DOHH2 (cell line): ENCODE results near the gene USP6NL.

Source experiments
- H3F3A ChIP-seq: fragments of 200-600 bp; sonication (generic), shearing (Covaris generic); 2 replicates; pipeline ENCODE4 v1.6.0; 2016; ENCODE audit warnings: antibody characterized with exemption, mild to moderate bottlenecking; ENCODE audit not compliant: control insufficient read depth, insufficient read depth
- H3K27ac ChIP-seq: fragments of 200-600 bp; sonication (generic); 2 replicates; pipeline ENCODE4 v1.5.1; 2014; ENCODE audit warnings: low read depth, mild to moderate bottlenecking, low read length, moderate library complexity
- H3K27me3 ChIP-seq: fragments of 200-600 bp; sonication (generic); 2 replicates; pipeline ENCODE4 v1.6.1; 2014; ENCODE audit warnings: mild to moderate bottlenecking, low read length, mixed read lengths; ENCODE audit not compliant: control insufficient read depth
- H3K36me3 ChIP-seq: fragments of 200-600 bp; sonication (generic); 2 replicates; pipeline ENCODE4 v1.6.1; 2014; ENCODE audit warnings: mild to moderate bottlenecking, low read length, moderate library complexity, mixed read lengths; ENCODE audit not compliant: control insufficient read depth
- H3K4me1 ChIP-seq: fragments of 200-600 bp; sonication (generic); 2 replicates; pipeline ENCODE4 v1.6.1; 2014; ENCODE audit warnings: mild to moderate bottlenecking, low read length, mixed read lengths; ENCODE audit not compliant: control insufficient read depth
- H3K4me2 ChIP-seq: fragments of 200-600 bp; sonication (generic); 2 replicates; pipeline ENCODE4 v1.6.0; 2014; ENCODE audit warnings: mild to moderate bottlenecking, low read length, moderate library complexity
- H3K4me3 ChIP-seq: fragments of 200-600 bp; sonication (generic); 2 replicates; pipeline ENCODE4 v1.5.1; 2014; ENCODE audit warnings: mild to moderate bottlenecking, low read length, mixed read lengths
- H3K79me2 ChIP-seq: fragments of 200-600 bp; sonication (generic); 2 replicates; pipeline ENCODE4 v1.6.1; 2014; ENCODE audit warnings: mild to moderate bottlenecking, low read length, mixed read lengths; ENCODE audit not compliant: control insufficient read depth
- H3K9me2 ChIP-seq: fragments of 200-600 bp; sonication (generic); replicated peaks from 2 replicates; pipeline ENCODE4 v1.6.1; 2014; ENCODE audit warnings: mild to moderate bottlenecking, low read length, mixed read lengths; ENCODE audit not compliant: control insufficient read depth
- H3K9me3 ChIP-seq: fragments of 200-600 bp; sonication (generic); 2 replicates; pipeline ENCODE4 v1.6.1; 2014; ENCODE audit warnings: antibody characterized with exemption, low read length, mixed read lengths; ENCODE audit not compliant: control insufficient read depth, insufficient read depth
- H4K20me1 ChIP-seq: fragments of 200-600 bp; sonication (generic); 2 replicates; pipeline ENCODE4 v1.6.0; 2014; ENCODE audit warnings: low read depth, mild to moderate bottlenecking, antibody characterized with exemption, low read length, moderate library complexity; ENCODE audit not compliant: control insufficient read depth, insufficient read depth
- EZH2phosphoT487 ChIP-seq: fragments of 200-600 bp; sonication (generic); IDR thresholded peaks from 2 replicates; pipeline ENCODE4 v1.6.1; 2017; ENCODE audit warnings: borderline replicate concordance, mild to moderate bottlenecking, antibody characterized with exemption, low read length, moderate library complexity, mixed read lengths
- TF ChIP-seq, protein P1 (sequence below): fragments of 200-600 bp; sonication (generic); IDR thresholded peaks from one replicate; pipeline ENCODE4 v1.5.1; 2014; ENCODE audit warnings: antibody characterized with exemption, mild to moderate bottlenecking, low read depth, low read length; ENCODE audit not compliant: poor library complexity, severe bottlenecking

The USP6NL gene

DNA sequence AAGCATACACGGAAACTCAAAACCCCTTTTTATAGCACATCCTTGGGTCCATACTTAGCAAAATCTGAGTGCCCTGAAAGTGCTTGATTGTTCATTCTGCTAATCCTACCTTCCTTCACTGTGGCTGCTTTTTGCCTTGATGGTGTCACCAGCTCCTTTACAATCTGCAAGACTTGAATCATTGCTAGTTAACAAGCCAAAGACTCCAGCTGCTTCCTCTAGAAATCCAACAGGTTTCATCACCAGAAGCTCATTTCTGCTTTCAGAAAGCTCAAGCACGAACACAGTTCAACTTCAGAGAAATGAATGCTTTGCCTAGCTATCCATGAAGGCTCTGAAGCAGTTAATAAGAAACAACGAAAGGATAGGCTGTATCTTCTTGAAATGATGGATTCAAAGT lies 38.0 kb downstream of the USP6NL start:
- Histone ChIP-seq H3K9me2 (no peaks in the 10 kb centered on the region), H4K20me1 (peaks cover 29% of the 10 kb centered on the region; the same call in 1 of the 2 replicates), H3K4me2 (peak overlapping the region; percentile 64), H3K79me2 (peaks cover 98% of the 10 kb centered on the region), H3K4me1 (peaks cover 72% of the 10 kb centered on the region), H3K4me3 (peak overlapping the region; percentile 46), H3K9me3 (no peaks in the 10 kb centered on the region), H3K27me3 (no peaks in the 10 kb centered on the region), H3K36me3 (peaks cover 5% of the 10 kb centered on the region), H3K27ac (peak overlapping the region; percentile 48), H3F3A (peaks cover 3% of the 10 kb centered on the region; the same call in 1 of the 2 replicates)
- TF ChIP-seq, protein P1, sequence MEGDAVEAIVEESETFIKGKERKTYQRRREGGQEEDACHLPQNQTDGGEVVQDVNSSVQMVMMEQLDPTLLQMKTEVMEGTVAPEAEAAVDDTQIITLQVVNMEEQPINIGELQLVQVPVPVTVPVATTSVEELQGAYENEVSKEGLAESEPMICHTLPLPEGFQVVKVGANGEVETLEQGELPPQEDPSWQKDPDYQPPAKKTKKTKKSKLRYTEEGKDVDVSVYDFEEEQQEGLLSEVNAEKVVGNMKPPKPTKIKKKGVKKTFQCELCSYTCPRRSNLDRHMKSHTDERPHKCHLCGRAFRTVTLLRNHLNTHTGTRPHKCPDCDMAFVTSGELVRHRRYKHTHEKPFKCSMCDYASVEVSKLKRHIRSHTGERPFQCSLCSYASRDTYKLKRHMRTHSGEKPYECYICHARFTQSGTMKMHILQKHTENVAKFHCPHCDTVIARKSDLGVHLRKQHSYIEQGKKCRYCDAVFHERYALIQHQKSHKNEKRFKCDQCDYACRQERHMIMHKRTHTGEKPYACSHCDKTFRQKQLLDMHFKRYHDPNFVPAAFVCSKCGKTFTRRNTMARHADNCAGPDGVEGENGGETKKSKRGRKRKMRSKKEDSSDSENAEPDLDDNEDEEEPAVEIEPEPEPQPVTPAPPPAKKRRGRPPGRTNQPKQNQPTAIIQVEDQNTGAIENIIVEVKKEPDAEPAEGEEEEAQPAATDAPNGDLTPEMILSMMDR, result no peak
- no peak for TF ChIP-seq EZH2phosphoT487

DNA sequence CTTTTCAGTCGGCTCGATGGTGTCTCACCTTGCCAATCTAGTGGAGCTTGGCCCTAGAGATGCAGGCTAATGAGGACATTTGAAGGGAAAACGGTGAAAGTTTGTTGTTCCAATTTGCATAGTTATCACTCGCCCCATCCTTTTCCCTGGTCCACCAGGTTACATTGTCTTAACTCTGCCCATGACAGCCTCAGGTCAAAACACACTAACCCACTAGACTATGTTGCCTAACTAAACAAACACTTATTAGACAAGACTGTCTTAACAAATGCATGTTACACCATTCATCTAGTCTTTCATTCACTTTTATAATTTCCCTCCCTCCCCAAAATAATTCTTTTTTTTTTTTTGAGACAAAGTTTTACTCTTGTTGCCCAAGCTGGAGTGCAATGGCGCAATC lies 40.7 kb downstream of the USP6NL start:
- TF ChIP-seq, protein P1, result no peak
- no peak for TF ChIP-seq EZH2phosphoT487
- Histone ChIP-seq H3K4me3 (no peak overlapping the region), H3K27me3 (no peaks in the 10 kb centered on the region), H4K20me1 (peaks cover 40% of the 10 kb centered on the region; the same call in 1 of the 2 replicates), H3F3A (peaks cover 7% of the 10 kb centered on the region; the same call in 1 of the 2 replicates), H3K36me3 (peaks cover 19% of the 10 kb centered on the region), H3K9me2 (no peaks in the 10 kb centered on the region), H3K4me2 (no peak overlapping the region), H3K79me2 (peaks cover 100% of the 10 kb centered on the region), H3K27ac (no peak overlapping the region), H3K9me3 (no peaks in the 10 kb centered on the region), H3K4me1 (peaks cover 74% of the 10 kb centered on the region)

DNA sequence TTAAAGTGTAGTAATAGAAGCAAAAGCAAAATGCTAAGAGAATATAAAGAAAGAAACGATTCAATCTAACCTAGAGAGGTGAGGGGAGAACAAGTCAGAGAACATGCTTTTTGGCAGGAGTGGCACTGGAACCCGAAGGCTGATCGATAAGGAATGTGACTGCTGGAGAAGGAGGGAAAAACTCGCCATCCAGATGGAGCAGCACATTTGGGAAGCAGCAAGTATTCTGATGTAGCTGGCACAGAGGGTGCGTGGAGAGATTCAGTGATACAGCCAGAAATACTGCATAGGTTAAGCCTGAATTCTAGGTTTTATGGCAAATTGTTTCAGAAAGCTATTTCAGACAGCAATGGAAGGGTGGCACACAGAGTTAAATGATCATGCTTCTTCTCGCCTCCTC lies 42.0 kb downstream of the USP6NL start:
- peaks cover 7% of the 10 kb centered on the region; the same call in 1 of the 2 replicates for H3F3A ChIP-seq
- H3K9me2 ChIP-seq, result no peaks in the 10 kb centered on the region
- H3K4me1 ChIP-seq, result peaks cover 68% of the 10 kb centered on the region
- H3K4me3 ChIP-seq, result no peak overlapping the region
- TF ChIP-seq, protein P1, result no peak
- no peak for TF ChIP-seq EZH2phosphoT487
- H3K27ac ChIP-seq, result no peak overlapping the region
- H4K20me1 ChIP-seq, result peaks cover 29% of the 10 kb centered on the region; the same call in 1 of the 2 replicates
- H3K79me2 ChIP-seq, result peaks cover 100% of the 10 kb centered on the region
- peaks cover 27% of the 10 kb centered on the region for H3K36me3 ChIP-seq
- no peaks in the 10 kb centered on the region for H3K9me3 ChIP-seq
- H3K27me3 ChIP-seq, result no peaks in the 10 kb centered on the region
- H3K4me2 ChIP-seq, result no peak overlapping the region

- Histone ChIP-seq H4K20me1 (peaks cover 29% of the 10 kb centered on the region; the same call in 1 of the 2 replicates), H3K4me1 (peaks cover 66% of the 10 kb centered on the region), H3K79me2 (peaks cover 100% of the 10 kb centered on the region), H3K9me3 (no peaks in the 10 kb centered on the region), H3K27me3 (no peaks in the 10 kb centered on the region), H3K4me3 (no peak overlapping the region), H3K27ac (no peak overlapping the region), H3K36me3 (peaks cover 30% of the 10 kb centered on the region), H3F3A (peaks cover 4% of the 10 kb centered on the region; the same call in 1 of the 2 replicates), H3K4me2 (no peak overlapping the region), H3K9me2 (no peaks in the 10 kb centered on the region)
- no peak for TF ChIP-seq EZH2phosphoT487
- TF ChIP-seq, protein P1, result no peak
Observed at GRCh38 chr10:11568578-11568977, 42.9 kb downstream of the USP6NL start.
